HCEC 1CT (cell line): ENCODE measurements around the gene LPAR5.
A peak's percentile ranks its signal among the peaks of the same experiment; 100 is the strongest.

Source experiments
- DNase-seq: peaks from one replicate; pipeline ENCODE4 v3.0.0-alpha.2; 2017

LPAR5 gene

GRCh38 chr12:6635375-6635855, 344 bp downstream of the LPAR5 start:
- DNase-seq, result no peak

- DNase-seq, result no peak
These were observed 3.5 kb downstream of the LPAR5 start for GRCh38 chr12:6632026-6632983.

GRCh38 chr12:6631549-6631961, 4.2 kb downstream of the LPAR5 start:
- DNase-seq, result no peak

GRCh38 chr12:6630736-6631135, 5.0 kb downstream of the LPAR5 start:
- DNase-seq, result no peak

- no peak for DNase-seq
These were observed 8.1 kb downstream of the LPAR5 start for GRCh38 chr12:6627616-6628015.

- no peak for DNase-seq
These were observed 9.0 kb downstream of the LPAR5 start for GRCh38 chr12:6626654-6627283.

- no peak for DNase-seq
These were observed 14.9 kb downstream of the LPAR5 start for GRCh38 chr12:6620885-6621274.

GRCh38 chr12:6620137-6620884, 15.4 kb downstream of the LPAR5 start:
- DNase-seq, result no peak

- no peak for DNase-seq
These were observed 17.1 kb downstream of the LPAR5 start for GRCh38 chr12:6618483-6619225.

GRCh38 chr12:6615802-6616201, 20.0 kb downstream of the LPAR5 start:
- no peak for DNase-seq

GRCh38 chr12:6614513-6615172, 21.1 kb downstream of the LPAR5 start:
- DNase-seq, result no peak

GRCh38 chr12:6613776-6614512, 21.8 kb downstream of the LPAR5 start:
- peak; percentile 96 for DNase-seq

GRCh38 chr12:6613015-6613775, 22.6 kb downstream of the LPAR5 start:
- peak; percentile 81 for DNase-seq

- no peak for DNase-seq
These were observed 23.1 kb downstream of the LPAR5 start for GRCh38 chr12:6612652-6613014.

- DNase-seq, result no peak
These were observed 23.5 kb downstream of the LPAR5 start for GRCh38 chr12:6612247-6612646.

- no peak for DNase-seq
These were observed 27.0 kb downstream of the LPAR5 start for GRCh38 chr12:6608592-6609281.

GRCh38 chr12:6607751-6608591, 27.8 kb downstream of the LPAR5 start:
- peak; percentile 58 for DNase-seq

GRCh38 chr12:6606331-6607131, 29.2 kb downstream of the LPAR5 start:
- DNase-seq, result peak; percentile 32
